ENCODE results near the gene ZNF320.
A peak's percentile ranks its signal among the peaks of the same experiment; 100 is the strongest.
"Not testable (repeated sequence)": the region's sequence is repeated elsewhere in the genome, so short reads cannot be mapped to it uniquely, and the experiment has no call there.

The ZNF320 gene

DNA sequence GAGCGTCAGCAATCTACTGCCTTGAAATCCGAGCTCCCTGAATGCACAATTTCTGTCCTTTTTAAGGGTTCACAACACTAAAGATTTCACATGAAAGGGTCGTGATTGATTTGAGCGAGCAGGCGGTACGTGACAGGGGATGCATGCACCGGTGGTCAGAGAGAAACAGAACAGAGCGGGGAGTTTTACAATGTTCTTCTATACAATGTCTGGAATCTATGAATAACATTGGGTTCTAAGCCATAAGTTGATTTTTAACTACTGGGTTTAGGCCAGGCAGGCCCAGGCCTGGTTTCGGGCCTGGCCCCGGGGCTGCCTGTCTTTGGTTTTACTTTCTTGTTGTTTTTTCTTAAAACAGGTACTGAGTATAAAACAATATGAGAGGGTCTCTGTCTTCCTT, 1.2 kb upstream of the ZNF320 start:
- H3K4me3 Mint-ChIP-seq; H3K4me1 Mint-ChIP-seq; H3K9me3 Mint-ChIP-seq; DNase-seq (ENCODE audit: low spot score in 2 of 2); ATAC-seq (replicated peaks; ENCODE audit: extremely low read depth, poor library complexity, severe bottlenecking); H3K36me3 Mint-ChIP-seq (ENCODE audit: insufficient read depth); H3K27me3 Mint-ChIP-seq: not testable (repeated sequence)
- peak overlapping the region; percentile 5 for H3K27ac Mint-ChIP-seq (ENCODE audit: low read depth)

GRCh38 chr19:52898101-52898500, 666 bp upstream of the ZNF320 start:
- Mint-ChIP-seq H3K4me3 (peak overlapping the region; percentile 85), H3K36me3 (ENCODE audit: insufficient read depth) (peaks cover 10% of the 10 kb centered on the region), H3K9me3 (no peaks in the 10 kb centered on the region), H3K27ac (ENCODE audit: low read depth) (peak overlapping the region; percentile 74), H3K27me3 (no peaks in the 10 kb centered on the region), H3K4me1 (peaks cover 8% of the 10 kb centered on the region)
- DNase-seq (ENCODE audit: low spot score in 2 of 2) (no peak), ATAC-seq (replicated peaks; ENCODE audit: extremely low read depth, poor library complexity, severe bottlenecking) (no peak)

DNA sequence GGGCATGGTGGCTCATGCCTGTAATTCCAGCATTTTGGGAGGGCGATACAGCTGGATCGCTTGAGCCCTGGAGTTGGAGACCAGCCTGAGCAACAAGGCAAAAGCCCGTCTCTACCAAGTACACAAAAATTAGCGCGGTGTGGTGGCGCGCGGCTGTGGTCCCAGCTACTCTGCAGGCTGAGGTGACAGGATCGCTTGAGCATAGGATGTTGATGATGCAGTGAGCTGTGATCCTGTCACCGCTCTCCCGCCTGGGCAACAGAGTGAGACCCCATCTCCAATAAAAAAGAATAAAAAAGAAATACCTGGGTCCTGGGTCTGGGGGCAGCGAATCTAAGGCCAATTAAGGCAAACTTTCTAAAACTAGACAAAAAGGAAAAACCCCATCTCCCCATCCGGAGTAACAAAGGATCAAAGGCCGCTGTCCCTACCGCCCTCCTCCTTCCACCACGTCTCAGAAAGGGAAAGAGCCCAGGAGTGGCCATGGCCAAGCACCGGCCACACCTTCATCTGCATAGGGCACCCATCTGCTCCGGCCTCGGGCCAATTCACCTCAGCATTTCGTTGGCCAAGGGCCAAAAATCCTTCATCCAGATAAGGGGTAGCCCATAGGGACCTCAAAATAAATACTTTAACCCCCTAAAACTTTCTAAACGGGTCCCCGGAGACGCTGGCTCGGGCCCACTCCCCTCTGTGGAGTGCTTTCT, 851 bp downstream of the ZNF320 start:
- Mint-ChIP-seq H3K4me1 (peaks cover 16% of the 10 kb centered on the region), H3K9me3 (no peaks in the 10 kb centered on the region), H3K4me3 (peak overlapping the region; percentile 85), H3K27me3 (no peaks in the 10 kb centered on the region), H3K27ac (ENCODE audit: low read depth) (peak overlapping the region; percentile 74), H3K36me3 (ENCODE audit: insufficient read depth) (peaks cover 10% of the 10 kb centered on the region)
- ATAC-seq (replicated peaks; ENCODE audit: extremely low read depth, poor library complexity, severe bottlenecking), result no peak
- no peak for DNase-seq (ENCODE audit: low spot score in 2 of 2)

DNA sequence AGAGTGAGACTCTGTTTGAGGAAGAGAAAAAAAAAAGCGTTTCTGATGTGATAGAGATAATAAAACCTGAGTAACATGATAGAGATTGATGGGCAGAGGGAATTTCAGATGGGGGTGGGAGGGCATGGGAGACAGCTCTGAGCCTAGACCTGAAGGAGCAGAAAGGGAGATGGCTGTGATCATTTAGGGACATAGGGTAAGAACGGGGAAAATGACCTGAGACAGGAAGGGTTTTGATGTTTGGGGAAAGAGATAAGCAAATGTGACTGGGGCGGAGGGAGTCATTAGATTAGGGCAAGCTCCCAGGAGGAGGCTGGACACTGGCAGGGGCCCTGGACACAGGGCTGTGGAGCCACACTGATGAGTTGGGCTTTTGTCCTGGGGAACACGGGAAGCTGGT, 6.1 kb downstream of the ZNF320 start:
- H3K9me3 Mint-ChIP-seq, result no peaks in the 10 kb centered on the region
- H3K36me3 Mint-ChIP-seq (ENCODE audit: insufficient read depth), result peaks cover 31% of the 10 kb centered on the region
- ATAC-seq (replicated peaks; ENCODE audit: extremely low read depth, poor library complexity, severe bottlenecking) (no peak), DNase-seq (ENCODE audit: low spot score in 2 of 2) (no peak)
- H3K4me3 Mint-ChIP-seq, result no peak overlapping the region
- H3K4me1 Mint-ChIP-seq, result peaks cover 9% of the 10 kb centered on the region
- no peaks in the 10 kb centered on the region for H3K27me3 Mint-ChIP-seq
- no peak overlapping the region for H3K27ac Mint-ChIP-seq (ENCODE audit: low read depth)

DNA sequence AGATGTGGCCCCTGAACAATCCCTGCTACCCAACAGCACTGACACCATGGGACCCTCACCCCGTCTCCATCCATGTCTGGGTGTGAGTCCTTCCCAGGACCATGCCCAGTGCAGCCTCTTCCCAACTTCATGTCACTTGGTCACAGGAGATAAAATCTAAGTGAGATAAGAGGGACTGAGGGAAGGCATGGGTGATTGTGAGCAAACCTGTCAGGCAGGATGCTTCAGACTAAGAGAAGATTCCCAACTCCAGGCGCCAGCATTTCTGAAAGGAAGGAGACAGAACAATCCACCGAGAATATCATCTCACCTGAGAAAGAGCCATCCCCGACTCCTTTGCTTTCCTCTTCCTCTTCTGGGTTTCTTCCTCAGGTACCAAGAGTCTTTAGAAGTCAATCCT, 7.5 kb downstream of the ZNF320 start:
- Mint-ChIP-seq H3K36me3 (ENCODE audit: insufficient read depth) (peaks cover 31% of the 10 kb centered on the region), H3K4me3 (no peak overlapping the region), H3K4me1 (peaks cover 9% of the 10 kb centered on the region), H3K9me3 (no peaks in the 10 kb centered on the region), H3K27ac (ENCODE audit: low read depth) (no peak overlapping the region), H3K27me3 (no peaks in the 10 kb centered on the region)
- DNase-seq (ENCODE audit: low spot score in 2 of 2) (no peak), ATAC-seq (replicated peaks; ENCODE audit: extremely low read depth, poor library complexity, severe bottlenecking) (no peak)

DNA sequence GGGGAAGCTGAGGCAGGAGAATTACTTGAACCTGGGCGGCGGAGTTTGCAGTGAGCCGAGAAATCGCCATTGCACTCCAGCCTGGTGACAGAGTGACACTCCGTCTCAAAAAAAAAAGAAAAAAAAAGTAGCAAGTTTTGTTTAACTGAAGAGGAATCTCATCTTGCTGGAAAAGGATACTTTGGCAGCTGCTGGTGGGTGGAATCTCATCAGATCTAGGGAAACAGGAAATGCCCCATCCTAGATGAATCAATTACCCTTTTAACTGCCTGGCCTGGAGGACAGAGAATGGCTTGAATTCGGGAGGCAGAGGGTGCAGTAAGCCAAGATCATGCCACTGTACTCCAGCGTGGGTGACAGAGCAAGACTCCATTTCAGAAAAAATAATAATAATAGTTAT, 8.4 kb downstream of the ZNF320 start:
- no peak overlapping the region for H3K27ac Mint-ChIP-seq (ENCODE audit: low read depth)
- ATAC-seq (replicated peaks; ENCODE audit: extremely low read depth, poor library complexity, severe bottlenecking) (no peak), DNase-seq (ENCODE audit: low spot score in 2 of 2) (no peak)
- H3K36me3 Mint-ChIP-seq (ENCODE audit: insufficient read depth), result peaks cover 30% of the 10 kb centered on the region
- no peak overlapping the region for H3K4me3 Mint-ChIP-seq
- H3K27me3 Mint-ChIP-seq, result no peaks in the 10 kb centered on the region
- H3K4me1 Mint-ChIP-seq, result peaks cover 9% of the 10 kb centered on the region
- H3K9me3 Mint-ChIP-seq, result no peaks in the 10 kb centered on the region

GRCh38 chr19:52880895-52881389, 16.5 kb downstream of the ZNF320 start:
- no peaks in the 10 kb centered on the region for H3K27me3 Mint-ChIP-seq

GRCh38 chr19:52872996-52873395, 24.4 kb downstream of the ZNF320 start:
- H3K27me3 Mint-ChIP-seq; DNase-seq (ENCODE audit: low spot score in 2 of 2); H3K4me1 Mint-ChIP-seq; H3K4me3 Mint-ChIP-seq; ATAC-seq (replicated peaks; ENCODE audit: extremely low read depth, poor library complexity, severe bottlenecking); H3K27ac Mint-ChIP-seq (ENCODE audit: low read depth); H3K36me3 Mint-ChIP-seq (ENCODE audit: insufficient read depth); H3K9me3 Mint-ChIP-seq: not testable (repeated sequence)

More at GRCh38 chr19:52880895-52881389, 16.5 kb downstream of the ZNF320 start:
- peaks cover 22% of the 10 kb centered on the region for H3K36me3 Mint-ChIP-seq (ENCODE audit: insufficient read depth)
- no peaks in the 10 kb centered on the region for H3K4me1 Mint-ChIP-seq
- H3K27ac Mint-ChIP-seq (ENCODE audit: low read depth), result no peak overlapping the region
- DNase-seq (ENCODE audit: low spot score in 2 of 2) (no peak), ATAC-seq (replicated peaks; ENCODE audit: extremely low read depth, poor library complexity, severe bottlenecking) (no peak)
- H3K9me3 Mint-ChIP-seq, result peaks cover 26% of the 10 kb centered on the region
- no peak overlapping the region for H3K4me3 Mint-ChIP-seq

DNA sequence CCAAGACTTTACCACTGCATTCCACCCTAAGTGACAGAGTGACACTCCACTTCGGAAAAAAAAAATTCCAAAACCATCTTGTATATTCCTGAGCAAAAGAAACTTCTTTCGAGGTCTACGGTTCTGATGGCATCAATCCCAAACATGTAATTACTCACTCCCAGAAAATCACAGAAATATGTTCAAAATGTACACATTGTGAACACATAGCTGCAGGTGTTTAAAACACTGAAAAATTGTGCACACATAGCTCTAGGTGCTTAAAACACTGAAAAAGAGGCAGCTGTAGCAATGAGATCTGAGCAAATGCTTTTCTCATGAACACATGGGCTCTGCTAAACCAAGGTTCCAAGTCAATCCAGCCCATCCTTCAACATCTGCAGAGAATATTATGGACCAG, 26.0 kb downstream of the ZNF320 start:
- Mint-ChIP-seq H3K9me3 (no peaks in the 10 kb centered on the region), H3K27me3 (no peaks in the 10 kb centered on the region), H3K27ac (ENCODE audit: low read depth) (no peak overlapping the region), H3K36me3 (ENCODE audit: insufficient read depth) (no peaks in the 10 kb centered on the region), H3K4me1 (no peaks in the 10 kb centered on the region), H3K4me3 (no peak overlapping the region)
- no peak for ATAC-seq (replicated peaks; ENCODE audit: extremely low read depth, poor library complexity, severe bottlenecking)
- DNase-seq (ENCODE audit: low spot score in 2 of 2), result no peak

- not testable (repeated sequence) for DNase-seq (ENCODE audit: low spot score in 2 of 2); H3K4me1 Mint-ChIP-seq; ATAC-seq (replicated peaks; ENCODE audit: extremely low read depth, poor library complexity, severe bottlenecking); H3K36me3 Mint-ChIP-seq (ENCODE audit: insufficient read depth); H3K27ac Mint-ChIP-seq (ENCODE audit: low read depth); H3K4me3 Mint-ChIP-seq; H3K27me3 Mint-ChIP-seq; H3K9me3 Mint-ChIP-seq
Measured at GRCh38 chr19:52868031-52868430, 29.4 kb downstream of the ZNF320 start.

- ATAC-seq (replicated peaks; ENCODE audit: extremely low read depth, poor library complexity, severe bottlenecking) (peak; percentile 100), DNase-seq (ENCODE audit: low spot score in 2 of 2) (peak; percentile 56 to 70)
- Mint-ChIP-seq H3K4me1 (peaks cover 33% of the 10 kb centered on the region), H3K4me3 (peak within 1 kb of the TSS; percentile 94), H3K36me3 (ENCODE audit: insufficient read depth) (peaks cover 17% of the 10 kb centered on the region), H3K27ac (ENCODE audit: low read depth) (peak within 1 kb of the TSS; percentile 86)
- not testable (repeated sequence) for H3K9me3 Mint-ChIP-seq, H3K27me3 Mint-ChIP-seq
Measured at GRCh38 chr19:52857378-52858191, 39.9 kb downstream of the ZNF320 start, which contains the start of gene ZNF468. Gene ZNF468 (minus strand): TSS chr19:52857619. CDS start chr19:52854272, 3,347 bp downstream.

- not testable (repeated sequence) for H3K27me3 Mint-ChIP-seq; DNase-seq (ENCODE audit: low spot score in 2 of 2)
Measured at GRCh38 chr19:52856540-52857377, 40.7 kb downstream of the ZNF320 start.

More at GRCh38 chr19:52856540-52857377, 40.7 kb downstream of the ZNF320 start:
- not testable (repeated sequence) for H3K9me3 Mint-ChIP-seq
- Mint-ChIP-seq H3K4me3 (peak overlapping the region; percentile 94), H3K27ac (ENCODE audit: low read depth) (peak overlapping the region; percentile 86), H3K4me1 (peaks cover 33% of the 10 kb centered on the region), H3K36me3 (ENCODE audit: insufficient read depth) (peaks cover 23% of the 10 kb centered on the region)
- ATAC-seq (replicated peaks; ENCODE audit: extremely low read depth, poor library complexity, severe bottlenecking), result peak; percentile 19

All from central memory CD8-positive, alpha-beta T cell (primary cell).